Amniotic epithelial cell (primary cell): ENCODE results near the gene HS3ST3A1.
"Not testable (repeated sequence)": the region's sequence is repeated elsewhere in the genome, so short reads cannot be mapped to it uniquely, and the experiment has no call there.

Source experiments
- DNase-seq: peaks from one replicate; pipeline ENCODE4 v3.0.0-alpha.2; 2010; ENCODE audit warnings: low read depth

HS3ST3A1 gene

GRCh38 chr17:13575922-13576419, 25.8 kb downstream of the HS3ST3A1 start:
- no peak for DNase-seq

GRCh38 chr17:13575466-13575865, 26.3 kb downstream of the HS3ST3A1 start:
- DNase-seq: no peak

GRCh38 chr17:13572581-13572980, 29.1 kb downstream of the HS3ST3A1 start:
- no peak for DNase-seq

GRCh38 chr17:13569398-13570123, 32.2 kb downstream of the HS3ST3A1 start:
- DNase-seq: peak; percentile 63

- no peak for DNase-seq
Observed at GRCh38 chr17:13568582-13569397, 32.9 kb downstream of the HS3ST3A1 start.

GRCh38 chr17:13563866-13564265, 37.9 kb downstream of the HS3ST3A1 start:
- DNase-seq: no peak

GRCh38 chr17:13562271-13562800, 39.4 kb downstream of the HS3ST3A1 start:
- peak; percentile 91 for DNase-seq

- DNase-seq: no peak
Observed at GRCh38 chr17:13561606-13562270, 40.0 kb downstream of the HS3ST3A1 start.

- no peak for DNase-seq
Observed at GRCh38 chr17:13560935-13561334, 40.8 kb downstream of the HS3ST3A1 start.

GRCh38 chr17:13558588-13558987, 43.1 kb downstream of the HS3ST3A1 start:
- DNase-seq: no peak

- DNase-seq: peak; percentile 85
Observed at GRCh38 chr17:13557077-13557476, 44.7 kb downstream of the HS3ST3A1 start.

GRCh38 chr17:13554231-13554630, 47.5 kb downstream of the HS3ST3A1 start:
- DNase-seq: no peak

GRCh38 chr17:13550291-13550690, 51.4 kb downstream of the HS3ST3A1 start:
- no peak for DNase-seq

GRCh38 chr17:13548576-13548975, 53.2 kb downstream of the HS3ST3A1 start:
- DNase-seq: not testable (repeated sequence)

- DNase-seq: no peak
Observed at GRCh38 chr17:13546851-13547250, 54.9 kb downstream of the HS3ST3A1 start.

- DNase-seq: peak; percentile 41
Observed at GRCh38 chr17:13545941-13546340, 55.8 kb downstream of the HS3ST3A1 start.

GRCh38 chr17:13544765-13545164, 57.0 kb downstream of the HS3ST3A1 start:
- peak; percentile 74 for DNase-seq

GRCh38 chr17:13544292-13544691, 57.4 kb downstream of the HS3ST3A1 start:
- DNase-seq: peak; percentile 98

- DNase-seq: no peak
Observed at GRCh38 chr17:13542636-13543035, 59.1 kb downstream of the HS3ST3A1 start.

- peak; percentile 98 for DNase-seq
Observed at GRCh38 chr17:13541032-13541480, 60.7 kb downstream of the HS3ST3A1 start.

- DNase-seq: peak; percentile 28
Observed at GRCh38 chr17:13540546-13540945, 61.2 kb downstream of the HS3ST3A1 start.

GRCh38 chr17:13539421-13539820, 62.3 kb downstream of the HS3ST3A1 start:
- no peak for DNase-seq
